Keratinocyte (primary cell): ENCODE measurements around the gene WDR27. TPM values are rescaled to one million over a fixed set of nuclear protein-coding genes. Genes with fewer than 3 reads are reported as not detected.
A peak's percentile ranks its signal among the peaks of the same experiment; 100 is the strongest.

Experiments
- DNase-seq: peaks from one replicate; pipeline ENCODE4 v3.0.0-alpha.2; 2011; ENCODE audit warnings: low read depth, missing footprints, low spot score
- FAIRE-seq: peaks from 2 replicates; lab custom pipeline; 2011; peaks lifted over from hg19 to GRCh38; lab: Jason Lieb, UNC
- H2AFZ ChIP-seq: 2 replicates; pipeline ENCODE4 v1.6.0; 2012; ENCODE audit warnings: low read length, control low read depth, inconsistent platforms; ENCODE audit not compliant: control insufficient read depth
- H3K27ac ChIP-seq: 2 replicates; pipeline ENCODE4 v1.5.1; 2011; ENCODE audit warnings: low read length; ENCODE audit not compliant: control insufficient read depth, insufficient read depth
- H3K27me3 ChIP-seq: 3 replicates; pipeline ENCODE4 v1.6.0; 2011; ENCODE audit warnings: low read length; ENCODE audit not compliant: control insufficient read depth, insufficient read depth; ENCODE audit errors: extremely low read depth
- H3K36me3 ChIP-seq, 2 experiments: 2 replicates in 1 of 2; 3 replicates in 1 of 2; pipeline ENCODE4 v1.5.1; 2011; ENCODE audit warnings: low read length in 2 of 2, mild to moderate bottlenecking in 1 of 2; ENCODE audit not compliant: control insufficient read depth in 2 of 2, insufficient read depth in 2 of 2; ENCODE audit errors: extremely low read depth in 1 of 2
- H3K4me1 ChIP-seq: 3 replicates; pipeline ENCODE4 v1.5.1; 2011; ENCODE audit warnings: low read length; ENCODE audit not compliant: control insufficient read depth, insufficient read depth; ENCODE audit errors: extremely low read depth
- H3K4me2 ChIP-seq: 3 replicates; pipeline ENCODE4 v1.6.0; 2011; ENCODE audit warnings: low read depth, low read length; ENCODE audit not compliant: control insufficient read depth, insufficient read depth; ENCODE audit errors: extremely low read depth
- H3K4me3 ChIP-seq, 3 experiments: fragments of 200-600 bp in 1 of 3; sonication (generic) in 1 of 3; 2 replicates in 2 of 3; 3 replicates in 1 of 3; pipeline ENCODE4 v1.5.1; 2011 to 2016; ENCODE audit warnings: low read length in 3 of 3, mild to moderate bottlenecking in 3 of 3, control low read depth in 2 of 3, inconsistent platforms in 1 of 3, low read depth in 1 of 3, mixed read lengths in 1 of 3, mixed run types in 1 of 3, moderate library complexity in 1 of 3; ENCODE audit not compliant: control insufficient read depth in 2 of 3, insufficient read depth in 2 of 3; ENCODE audit errors: extremely low read depth in 1 of 3
- H3K79me2 ChIP-seq: 2 replicates; pipeline ENCODE4 v1.6.0; 2012; ENCODE audit warnings: low read length; ENCODE audit not compliant: control insufficient read depth, insufficient read depth
- H3K9ac ChIP-seq: 3 replicates; pipeline ENCODE4 v1.6.0; 2011; ENCODE audit warnings: low read length; ENCODE audit not compliant: control insufficient read depth, insufficient read depth; ENCODE audit errors: extremely low read depth
- H3K9me1 ChIP-seq: 3 replicates; pipeline ENCODE4 v1.6.0; 2011; ENCODE audit warnings: low read length; ENCODE audit not compliant: control insufficient read depth, insufficient read depth; ENCODE audit errors: extremely low read depth
- H3K9me3 ChIP-seq: 2 replicates; pipeline ENCODE4 v1.5.1; 2012; ENCODE audit warnings: low read depth, low read length; ENCODE audit not compliant: control insufficient read depth
- H4K20me1 ChIP-seq: 3 replicates; pipeline ENCODE4 v1.6.0; 2011; ENCODE audit warnings: low read length; ENCODE audit not compliant: control insufficient read depth, insufficient read depth; ENCODE audit errors: extremely low read depth
- EZH2 ChIP-seq: IDR thresholded peaks from one replicate; pipeline ENCODE4 v1.6.1; 2012; ENCODE audit warnings: inconsistent platforms, mild to moderate bottlenecking, low read length, moderate library complexity
- dilution Hi-C: fragments of 300-500 bp; cut with MboI; formaldehyde crosslinking; loops from one replicate; pipeline ENCODE4 v1.7.0; 2020; ENCODE audit warnings: low sequenced_read_pairs; ENCODE audit not compliant: extremely low pct_ligation_motif_present
- polyA plus RNA-seq, 5 experiments: library from polyadenylated mRNA; depleted of rRNA in 3 of 5; stranded (reverse) in 3 of 5; stranded (forward) in 1 of 5; unstranded in 1 of 5; fragments of >200 nt; gene quantifications; 1 replicate in 1 of 5; 2 replicates in 3 of 5; 3 replicates in 1 of 5; pipeline versions ENCODE4 v1.2.1 to v1.2.3, GENCODE V29; 2011 to 2012; ENCODE audit warnings: missing spikeins in 2 of 5, low read depth in 1 of 5, low replicate concordance in 1 of 5
- TF ChIP-seq, protein P1 (sequence below), 3 experiments: IDR thresholded peaks in 1 of 3; conservative IDR thresholded peaks in 1 of 3; optimal IDR thresholded peaks in 1 of 3; 2 replicates in 2 of 3; 3 replicates in 1 of 3; pipeline versions ENCODE3 to v1.5.1; 2011; ENCODE audit warnings: low read length in 3 of 3, mild to moderate bottlenecking in 3 of 3, moderate library complexity in 2 of 3, control low read depth in 1 of 3, inconsistent platforms in 1 of 3; ENCODE audit not compliant: insufficient read depth in 2 of 3; ENCODE audit errors: extremely low read depth in 1 of 3

The WDR27 gene
- polyA plus RNA-seq, 1 donor (not counting 4 experiments of a cell fraction or from before 2014, with no cell fraction given), result 17.8 TPM

DNA sequence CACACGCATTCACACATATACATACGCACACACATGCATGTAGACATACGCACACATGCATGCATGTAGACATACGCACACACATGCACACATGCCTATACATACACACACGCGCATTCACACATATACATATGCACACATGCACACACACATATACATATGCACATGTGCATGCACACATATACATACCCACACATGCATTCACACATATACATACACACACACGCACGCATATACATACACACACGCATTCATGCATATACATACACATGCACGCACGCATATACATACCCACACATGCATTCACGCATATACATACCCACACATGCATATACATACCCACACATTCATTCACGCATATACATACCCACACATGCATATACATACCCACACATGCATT, 80.5 kb downstream of the WDR27 start:
- no peaks in the 10 kb centered on the region for H3K27me3 ChIP-seq
- no peaks in the 10 kb centered on the region for H3K9me1 ChIP-seq
- no peaks in the 10 kb centered on the region for H3K9me3 ChIP-seq
- DNase-seq, result no peak
- H3K9ac ChIP-seq, result no peak overlapping the region
- TF ChIP-seq, protein P1, sequence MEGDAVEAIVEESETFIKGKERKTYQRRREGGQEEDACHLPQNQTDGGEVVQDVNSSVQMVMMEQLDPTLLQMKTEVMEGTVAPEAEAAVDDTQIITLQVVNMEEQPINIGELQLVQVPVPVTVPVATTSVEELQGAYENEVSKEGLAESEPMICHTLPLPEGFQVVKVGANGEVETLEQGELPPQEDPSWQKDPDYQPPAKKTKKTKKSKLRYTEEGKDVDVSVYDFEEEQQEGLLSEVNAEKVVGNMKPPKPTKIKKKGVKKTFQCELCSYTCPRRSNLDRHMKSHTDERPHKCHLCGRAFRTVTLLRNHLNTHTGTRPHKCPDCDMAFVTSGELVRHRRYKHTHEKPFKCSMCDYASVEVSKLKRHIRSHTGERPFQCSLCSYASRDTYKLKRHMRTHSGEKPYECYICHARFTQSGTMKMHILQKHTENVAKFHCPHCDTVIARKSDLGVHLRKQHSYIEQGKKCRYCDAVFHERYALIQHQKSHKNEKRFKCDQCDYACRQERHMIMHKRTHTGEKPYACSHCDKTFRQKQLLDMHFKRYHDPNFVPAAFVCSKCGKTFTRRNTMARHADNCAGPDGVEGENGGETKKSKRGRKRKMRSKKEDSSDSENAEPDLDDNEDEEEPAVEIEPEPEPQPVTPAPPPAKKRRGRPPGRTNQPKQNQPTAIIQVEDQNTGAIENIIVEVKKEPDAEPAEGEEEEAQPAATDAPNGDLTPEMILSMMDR (optimal IDR thresholded peaks at IDR 0.05 in 1 of 3, IDR thresholded peaks at IDR 0.05 in 1 of 3, conservative IDR thresholded peaks at IDR 0.05 in 1 of 3; ENCODE audit: extremely low read depth in 1 of 3, insufficient read depth in 2 of 3, low read length in 3 of 3), result no peak
- TF ChIP-seq EZH2, result no peak
- no peaks in the 10 kb centered on the region for H3K79me2 ChIP-seq
- peaks cover 18% of the 10 kb centered on the region for H3K4me1 ChIP-seq
- H3K4me2 ChIP-seq, result no peak overlapping the region
- no peak overlapping the region for H2AFZ ChIP-seq
- H3K36me3 ChIP-seq, result peaks cover 0 to 4% of the 10 kb centered on the region in 2 experiments
- H4K20me1 ChIP-seq, result no peaks in the 10 kb centered on the region
- dilution Hi-C loops, result no loop called here
- no peak overlapping the region for H3K4me3 ChIP-seq
- FAIRE-seq, result peak; percentile 79
- no peak overlapping the region for H3K27ac ChIP-seq

DNA sequence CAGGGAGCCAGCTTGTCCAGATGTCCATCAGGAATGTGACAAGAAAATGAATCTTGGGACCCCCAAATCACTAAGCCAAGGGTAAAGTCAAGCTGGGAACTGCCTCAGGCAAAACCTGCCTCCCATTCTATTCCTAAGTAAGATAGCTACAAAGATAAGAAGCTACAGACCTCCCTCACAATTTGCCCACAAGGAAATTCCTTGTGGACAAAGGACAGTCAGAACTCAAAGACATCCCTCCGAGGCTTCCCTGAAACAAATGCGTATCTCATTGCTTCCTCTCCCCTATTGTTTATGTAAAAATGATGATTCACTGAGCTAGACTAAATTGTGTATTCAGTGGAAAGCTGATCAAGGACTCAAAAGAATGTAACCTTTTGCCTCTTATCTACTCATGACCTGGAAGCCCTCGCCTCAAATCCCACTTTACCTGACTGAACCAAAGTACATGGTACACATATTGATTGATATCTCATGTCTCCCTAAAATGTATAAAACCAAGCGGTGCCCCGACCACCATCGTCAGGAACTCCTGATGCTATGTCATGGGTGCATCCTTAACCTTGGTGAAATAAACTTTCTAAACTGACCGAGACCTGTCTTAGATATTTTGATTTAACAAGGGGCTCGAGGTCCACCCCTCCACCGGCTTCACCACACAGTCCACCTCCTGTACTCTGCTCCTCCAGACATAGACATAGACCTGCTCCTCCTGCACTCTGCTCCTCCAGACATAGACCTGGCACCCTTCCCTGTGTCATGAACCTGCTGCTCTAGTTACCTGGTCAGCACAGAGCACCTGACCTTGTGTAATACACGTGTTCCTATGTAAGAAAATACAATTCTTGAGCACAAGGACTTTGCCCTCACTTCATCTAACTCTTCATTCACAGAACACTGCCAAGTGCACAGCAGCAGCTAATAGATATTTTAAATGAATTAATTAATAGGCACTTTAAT, 81.4 kb downstream of the WDR27 start:
- no peak overlapping the region for H2AFZ ChIP-seq
- H3K27ac ChIP-seq, result peak overlapping the region; percentile 42
- no peak for FAIRE-seq

More for the DNA sequence above, 81.4 kb downstream of the WDR27 start:
- H3K36me3 ChIP-seq, result peaks cover 0 to 3% of the 10 kb centered on the region in 2 experiments
- no peak overlapping the region for H3K4me3 ChIP-seq
- H3K9me3 ChIP-seq, result no peaks in the 10 kb centered on the region
- no peaks in the 10 kb centered on the region for H3K9me1 ChIP-seq
- dilution Hi-C loops, result no loop called here
- DNase-seq, result no peak
- H3K4me1 ChIP-seq, result peaks cover 18% of the 10 kb centered on the region
- H3K27me3 ChIP-seq, result no peaks in the 10 kb centered on the region
- no peak overlapping the region for H3K9ac ChIP-seq
- H3K4me2 ChIP-seq, result no peak overlapping the region
- H3K79me2 ChIP-seq, result no peaks in the 10 kb centered on the region
- TF ChIP-seq, protein P1 (optimal IDR thresholded peaks at IDR 0.05 in 1 of 3, IDR thresholded peaks at IDR 0.05 in 1 of 3, conservative IDR thresholded peaks at IDR 0.05 in 1 of 3; ENCODE audit: extremely low read depth in 1 of 3, insufficient read depth in 2 of 3, low read length in 3 of 3), result no peak
- H4K20me1 ChIP-seq, result no peaks in the 10 kb centered on the region
